CD4-positive, alpha-beta T cell (primary cell): ENCODE results near the gene HAUS6. TPM values are rescaled to one million over a fixed set of nuclear protein-coding genes. Genes with fewer than 3 reads are reported as not detected.

Experiments used
- ATAC-seq: fragments of 200-7000 bp; cut with Tn5 transposase; one replicate; pipeline ENCODE4 v1.10.0; 2022; ENCODE audit warnings: mild to moderate bottlenecking; ENCODE audit not compliant: poor library complexity
- CTCF ChIA-PET: fragments of 350-600 bp; sonication (Branson Sonifier 250); formaldehyde crosslinking; loops from one replicate; lab custom pipeline; 2021; ENCODE audit warnings: antibody characterized with exemption, inconsistent platforms; lab: Charles Lee
- POLR2A ChIA-PET: fragments of 350-600 bp; sonication (Branson Sonifier 250); formaldehyde crosslinking; loops from one replicate; lab custom pipeline; 2021; ENCODE audit warnings: antibody characterized with exemption, inconsistent platforms; lab: Charles Lee
- DNase-seq, 14 experiments: peaks; one replicate each; pipeline ENCODE4 v3.0.0-alpha.2; 2013 to 2020; ENCODE audit warnings: mixed read lengths in 2 of 14
- H3K27ac ChIP-seq, 2 donors: one replicate each; pipeline versions ENCODE4 v1.5.1 to v1.7.0; 2013; ENCODE audit warnings: low read length in 2 of 2, low read depth in 1 of 2, mild to moderate bottlenecking in 1 of 2
- H3K27me3 ChIP-seq, 2 experiments: 1 replicate in 1 of 2; 2 replicates in 1 of 2; pipeline versions ENCODE4 v1.6.1 to v1.7.0; 2013; ENCODE audit warnings: low read length in 2 of 2, control low read depth in 1 of 2, mild to moderate bottlenecking in 1 of 2, moderate library complexity in 1 of 2; ENCODE audit not compliant: insufficient read depth in 2 of 2, control insufficient read depth in 1 of 2
- H3K36me3 ChIP-seq: one replicate; pipeline ENCODE4 v1.6.1; 2013; ENCODE audit warnings: low read length, control low read depth; ENCODE audit not compliant: insufficient read depth
- H3K4me1 ChIP-seq: one replicate; pipeline ENCODE4 v1.6.1; 2013; ENCODE audit warnings: low read length, control low read depth; ENCODE audit not compliant: insufficient read depth
- H3K4me3 ChIP-seq: one replicate; pipeline ENCODE4 v1.5.1; 2013; ENCODE audit warnings: mild to moderate bottlenecking, low read length, moderate library complexity
- H3K9me3 ChIP-seq, 2 experiments: 1 replicate in 1 of 2; 2 replicates in 1 of 2; pipeline versions ENCODE4 v1.6.1 to v1.7.0; 2013; ENCODE audit warnings: low read length in 2 of 2, mild to moderate bottlenecking in 2 of 2, control low read depth in 1 of 2, moderate library complexity in 1 of 2; ENCODE audit not compliant: control insufficient read depth in 1 of 2, insufficient read depth in 1 of 2
- H3K27ac Mint-ChIP-seq: one replicate; pipeline ENCODE4 v1.8.0; 2020; ENCODE audit warnings: mixed read lengths
- H3K27me3 Mint-ChIP-seq: one replicate; pipeline ENCODE4 v1.8.0; 2021; ENCODE audit warnings: mixed read lengths
- H3K36me3 Mint-ChIP-seq: one replicate; pipeline ENCODE4 v1.8.0; 2021; ENCODE audit warnings: low read depth, mixed read lengths
- H3K4me1 Mint-ChIP-seq: one replicate; pipeline ENCODE4 v1.8.0; 2021; ENCODE audit warnings: low read depth, mixed read lengths
- H3K4me3 Mint-ChIP-seq: one replicate; pipeline ENCODE4 v1.8.0; 2020; ENCODE audit warnings: mild to moderate bottlenecking, mixed read lengths
- H3K9me3 Mint-ChIP-seq: one replicate; pipeline ENCODE4 v1.8.0; 2020; ENCODE audit warnings: mixed read lengths
- CTCF ChIP-seq: fragments of 200-600 bp; IDR thresholded peaks from one replicate; pipeline ENCODE4 v1.8.0; 2022; ENCODE audit warnings: antibody characterized with exemption, mild to moderate bottlenecking
- intact Hi-C, 2 experiments: fragments of 100-400 bp; cut with DNase I in 1 of 2; cut with micrococcal nuclease in 1 of 2; formaldehyde crosslinking; loops; one replicate each; pipeline versions ENCODE4 v1.15.1 to v1.9.0; 2023 to 2025; cut with DNase I, micrococcal nuclease
- total RNA-seq, 174 experiments: library from RNA in 2 of 174; stranded (reverse) in 2 of 174; gene quantifications; one replicate each; pipeline ENCODE4 v1.2.3 and lab custom pipeline; 2021 to 2026

HAUS6 gene
- total RNA-seq, 2 experiments from 2014 or later, result 14.9 to 17.2 TPM

DNA sequence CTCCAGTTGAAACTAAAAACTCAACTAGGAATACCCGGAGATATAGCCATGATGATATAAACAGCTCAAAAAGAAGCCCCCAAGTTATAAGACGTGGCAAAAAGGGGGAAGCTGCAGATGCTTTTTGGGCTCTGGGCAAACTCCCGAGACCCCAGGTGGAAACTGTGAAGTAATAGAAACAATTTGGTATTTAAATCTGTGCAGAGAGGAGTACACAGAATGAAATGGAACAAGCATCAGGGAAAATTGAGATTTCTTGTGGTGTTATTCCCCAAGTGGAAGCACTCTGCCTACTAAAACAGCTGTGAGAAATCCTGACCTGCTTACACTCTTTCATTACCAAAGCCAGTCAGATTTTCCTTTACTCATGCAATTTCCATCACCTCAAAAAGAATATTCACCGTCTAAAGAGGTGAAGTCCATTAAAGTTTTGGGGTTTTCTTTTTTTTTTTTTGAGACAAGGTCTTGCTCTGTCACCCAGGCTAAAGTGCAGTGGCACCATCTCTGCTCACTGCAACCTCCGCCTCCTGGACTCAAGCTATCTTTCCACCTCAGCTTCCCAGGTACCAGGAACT is 93.2 kb downstream of the HAUS6 start:
- Mint-ChIP-seq H3K36me3 (no peaks in the 10 kb centered on the region), H3K27me3 (no peaks in the 10 kb centered on the region), H3K9me3 (no peaks in the 10 kb centered on the region), H3K4me3 (no peak overlapping the region), H3K4me1 (no peaks in the 10 kb centered on the region), H3K27ac (no peak overlapping the region)
- no peak overlapping the region for H3K4me3 ChIP-seq
- DNase-seq, result no peak
- no peak for ATAC-seq
- H3K27ac ChIP-seq, result no peak overlapping the region
- H3K36me3 ChIP-seq, result no peaks in the 10 kb centered on the region
- intact Hi-C loops, result no loop called here
- ChIA-PET CTCF (no interaction called here), POLR2A (no interaction called here)
- H3K9me3 ChIP-seq, result peaks cover 0 to 2% of the 10 kb centered on the region in 2 experiments
- no peaks in the 10 kb centered on the region for H3K4me1 ChIP-seq
- H3K27me3 ChIP-seq, result no peaks in the 10 kb centered on the region
- TF ChIP-seq CTCF, result no peak

Other genes starting within 250 kb of the HAUS6 start
- under 1 TPM; 0.19 to 0.34 TPM for gene SAXO1, start 69.7 kb downstream of the HAUS6 start, total RNA-seq
- gene RRAGA, start 53.5 kb downstream of the HAUS6 start, total RNA-seq, result 10 to 100 TPM; 34.4 to 34.7 TPM
- 10 to 100 TPM; 68.8 to 70.7 TPM for gene PLIN2, start 24.6 kb upstream of the HAUS6 start, total RNA-seq
- 10 to 100 TPM; 32.5 to 34.1 TPM for gene DENND4C, start 127.8 kb upstream of the HAUS6 start, total RNA-seq